NCI-H526 (cell line): ENCODE data around the gene MRPL44.

Experiments
- DNase-seq, 2 experiments: peaks; one replicate each; lab custom pipeline; 2025; lab: John Stamatoyannopoulos, UW

The MRPL44 gene

DNA sequence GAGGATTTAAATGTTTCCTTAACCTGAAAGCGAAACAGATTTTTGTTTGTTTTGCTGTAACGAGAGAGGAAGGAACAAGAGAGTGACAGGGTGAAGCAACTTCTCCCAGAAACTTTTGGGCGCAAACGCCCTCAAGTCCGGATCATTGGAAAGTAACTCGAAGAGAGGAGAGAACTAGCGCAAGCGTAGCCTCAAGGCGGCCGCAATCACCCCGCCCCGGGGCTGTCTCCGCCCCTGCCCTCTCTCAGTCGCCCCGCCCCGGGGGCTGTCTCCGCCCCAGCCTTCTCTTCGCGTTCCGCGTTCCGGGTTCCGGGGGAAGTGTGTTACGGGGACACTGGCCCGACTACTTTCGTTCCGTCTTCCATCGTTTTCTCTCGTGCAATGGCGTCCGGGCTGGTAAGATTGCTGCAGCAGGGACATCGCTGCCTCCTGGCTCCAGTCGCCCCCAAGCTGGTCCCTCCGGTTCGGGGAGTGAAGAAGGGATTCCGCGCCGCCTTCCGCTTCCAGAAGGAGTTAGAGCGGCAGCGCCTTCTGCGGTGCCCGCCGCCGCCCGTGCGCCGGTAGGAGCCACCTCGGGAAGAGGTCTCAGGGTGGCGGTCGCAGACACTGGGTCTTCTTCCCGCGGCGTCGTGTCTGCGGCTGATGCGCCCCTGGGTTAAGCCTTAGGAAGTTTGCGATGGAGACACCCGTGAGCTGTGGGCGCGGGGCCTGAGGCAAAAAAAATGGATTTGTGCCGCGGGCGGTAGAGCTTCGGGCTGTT lies at the start of gene MRPL44:
MRPL44 (plus strand) TSS at position 372 of the 760 bp plus-strand sequence; CDS start at position 382, 10 bp downstream.
- DNase-seq = peak; percentile 85 to 96

DNA sequence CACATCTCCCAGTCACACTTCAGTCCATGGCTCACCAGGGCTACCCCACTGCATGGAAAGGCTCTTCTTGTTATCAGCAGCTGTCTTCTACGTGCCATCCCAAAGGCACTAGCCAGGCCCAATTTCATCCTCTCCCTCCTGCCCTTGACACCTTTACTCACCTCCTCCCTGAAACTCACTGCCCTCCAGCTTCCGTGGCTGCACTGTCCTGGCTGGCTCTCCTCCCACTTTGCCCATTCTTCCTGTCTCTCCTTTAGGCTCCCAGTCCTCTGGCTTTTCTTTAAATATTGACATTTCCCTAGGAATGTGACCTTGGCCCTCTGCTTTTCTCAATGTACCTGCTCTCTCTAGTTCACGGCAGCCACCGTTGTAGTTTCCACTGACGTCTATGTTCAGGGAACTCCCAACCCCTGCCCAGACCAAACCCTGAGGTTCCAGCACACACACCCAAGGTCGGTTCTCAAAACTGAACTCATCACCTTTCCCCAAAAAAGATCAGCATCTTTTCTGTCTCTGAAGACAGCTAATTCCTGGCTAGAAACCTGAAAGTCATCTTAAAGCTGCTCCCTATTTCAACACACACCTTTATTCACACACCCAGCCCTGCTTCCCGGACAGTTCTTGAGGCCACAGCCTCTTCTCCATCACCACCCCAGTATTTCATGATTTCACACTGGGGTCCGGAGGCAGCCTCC lies 48.8 kb upstream of the MRPL44 start:
- no peak for DNase-seq

DNA sequence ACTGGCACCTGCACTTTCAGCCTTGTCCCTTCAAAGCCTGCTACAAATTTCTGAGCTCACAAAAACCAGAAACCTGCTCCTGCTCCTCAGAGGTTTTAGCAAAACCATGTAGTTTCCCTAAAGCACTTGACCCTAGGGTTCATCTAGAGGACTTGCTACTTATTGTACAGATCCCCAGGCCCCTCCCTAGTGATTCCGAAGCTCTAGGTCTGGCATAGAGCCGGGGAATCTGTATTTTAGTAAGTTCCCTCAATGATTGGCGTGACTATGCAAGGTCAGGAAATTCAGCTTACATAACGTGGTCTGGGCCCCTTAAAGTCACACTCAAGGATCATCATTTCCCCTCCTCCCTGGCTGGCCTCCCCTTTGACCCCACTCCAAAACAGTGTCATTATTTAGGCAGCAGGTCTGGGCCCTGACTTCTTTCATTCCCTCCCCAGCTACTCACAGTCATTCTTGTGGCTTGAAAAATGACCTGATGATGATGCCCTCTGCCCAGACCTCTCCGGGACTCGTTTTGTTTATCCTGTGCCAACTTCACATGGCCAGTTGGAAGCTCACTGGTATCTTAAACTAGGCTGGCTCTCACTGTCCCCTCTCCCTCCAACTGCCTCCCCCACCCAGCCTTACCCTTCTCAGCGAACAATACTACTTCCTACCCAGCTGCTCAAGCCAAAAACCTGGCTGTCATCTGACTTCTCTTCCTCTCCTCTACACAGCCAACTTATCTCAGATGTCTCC lies 48.1 kb upstream of the MRPL44 start:
- DNase-seq = no peak

DNA sequence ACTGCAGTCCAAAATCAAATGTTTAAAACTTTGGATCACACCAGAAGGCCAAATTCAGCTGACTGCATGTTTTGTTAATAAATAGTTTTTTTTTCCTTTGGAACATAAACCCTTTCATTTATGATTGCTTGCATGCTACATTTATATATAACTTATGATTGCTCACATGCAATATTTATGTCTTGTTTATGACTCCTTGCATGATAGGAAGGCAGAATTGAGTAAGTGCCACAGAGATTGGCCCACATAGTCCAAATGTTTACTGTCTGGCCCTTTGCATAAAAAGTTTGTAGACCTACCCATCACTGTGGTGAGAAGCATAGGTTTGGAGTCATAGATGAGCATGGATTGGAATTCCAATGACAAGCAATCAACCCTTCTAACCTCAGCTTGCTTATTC lies 42.9 kb upstream of the MRPL44 start:
- DNase-seq = no peak

DNA sequence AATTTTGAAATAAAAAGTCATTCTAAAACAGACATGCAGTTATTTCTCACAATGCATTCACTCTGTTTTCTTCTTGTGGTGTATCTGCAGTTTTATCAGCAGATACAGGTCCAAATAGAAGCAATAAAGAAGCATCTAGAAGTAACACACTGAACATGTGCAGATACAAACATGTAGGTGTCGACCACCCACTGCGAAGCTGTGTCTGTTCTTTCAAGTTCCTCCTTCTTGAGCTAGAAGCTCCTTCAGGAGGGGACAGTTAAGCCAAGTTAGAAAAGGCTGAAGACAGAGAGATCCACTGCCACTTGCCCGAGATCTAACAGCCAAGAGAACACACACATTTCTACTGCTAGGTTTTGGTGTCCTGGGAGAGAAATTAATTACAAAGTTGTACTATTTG lies 42.2 kb upstream of the MRPL44 start:
- no peak for DNase-seq

DNA sequence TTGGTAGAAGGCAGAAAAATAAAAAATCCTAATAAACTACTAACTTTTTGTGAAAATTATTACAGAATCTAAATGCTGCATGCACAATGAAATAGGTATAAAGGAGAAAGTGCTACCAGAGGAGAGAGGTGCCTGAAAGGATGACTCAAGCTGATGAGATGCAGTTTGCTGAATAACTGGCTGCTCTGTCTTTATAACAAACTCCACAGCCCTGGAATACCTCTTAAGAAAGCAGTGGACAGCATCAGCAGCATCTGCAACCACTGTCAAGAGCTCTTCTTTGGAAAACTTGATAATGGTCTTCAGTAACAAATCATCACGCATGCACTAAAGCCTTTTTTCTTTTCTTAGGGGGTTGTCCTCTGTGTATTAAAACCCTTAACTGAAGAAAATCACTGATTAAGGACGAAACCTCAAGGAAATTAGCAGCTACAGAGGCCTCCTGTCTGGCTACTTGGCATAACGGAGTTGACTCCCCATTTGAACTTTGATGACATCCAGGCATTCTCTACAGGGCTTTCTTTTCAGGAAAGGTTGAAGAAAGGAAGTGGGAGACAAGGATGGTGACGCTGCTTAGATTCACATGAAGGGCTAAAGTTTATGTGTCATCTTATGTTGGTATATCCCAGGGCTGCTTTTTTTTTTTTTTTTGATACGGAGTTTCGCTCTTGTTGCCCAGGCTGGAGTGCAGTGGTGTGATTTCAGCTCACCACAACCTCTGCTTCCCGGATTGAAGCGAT lies 40.9 kb upstream of the MRPL44 start:
- DNase-seq = no peak

DNA sequence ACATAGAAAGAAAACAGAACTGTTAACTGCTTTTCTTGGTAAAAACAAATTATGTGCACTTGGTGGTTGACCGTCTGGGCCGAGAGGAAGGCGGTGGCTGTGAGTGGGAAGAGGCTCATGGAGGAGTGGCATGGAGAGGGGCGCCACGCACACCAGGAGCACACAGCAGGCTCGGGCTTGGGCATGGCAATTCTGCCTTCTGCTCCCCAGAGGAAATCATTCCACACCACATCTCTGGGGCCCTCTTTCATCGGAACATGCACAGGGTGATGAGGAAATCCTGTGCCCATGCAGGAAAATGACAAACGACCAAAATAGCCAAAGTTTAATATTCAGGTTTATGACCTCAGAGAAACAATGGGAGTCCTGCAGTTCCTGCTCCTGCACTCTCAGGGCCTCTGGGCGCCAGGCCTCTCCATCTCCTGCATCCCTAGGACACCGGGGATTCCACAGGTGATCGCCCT lies 38.6 kb upstream of the MRPL44 start:
- no peak for DNase-seq

DNA sequence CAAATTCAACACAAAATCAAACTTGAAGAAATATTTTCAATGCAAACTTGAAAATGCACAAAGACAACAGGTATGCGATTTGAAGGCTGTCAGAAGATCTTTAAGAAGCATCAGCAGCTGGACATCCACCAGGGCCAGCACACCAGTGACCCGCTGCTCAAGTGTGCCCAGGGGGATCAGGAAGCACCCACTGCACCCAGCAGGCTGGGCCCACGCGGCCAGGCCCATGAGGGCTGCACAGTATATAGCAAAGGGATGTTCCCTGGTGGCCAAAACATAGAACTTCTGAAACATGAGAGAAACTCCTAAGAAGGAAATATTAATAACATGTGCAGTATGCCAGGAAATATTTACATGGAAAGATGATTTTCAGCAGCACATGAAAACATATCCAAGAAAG lies 37.2 kb upstream of the MRPL44 start:
- no peak for DNase-seq

DNA sequence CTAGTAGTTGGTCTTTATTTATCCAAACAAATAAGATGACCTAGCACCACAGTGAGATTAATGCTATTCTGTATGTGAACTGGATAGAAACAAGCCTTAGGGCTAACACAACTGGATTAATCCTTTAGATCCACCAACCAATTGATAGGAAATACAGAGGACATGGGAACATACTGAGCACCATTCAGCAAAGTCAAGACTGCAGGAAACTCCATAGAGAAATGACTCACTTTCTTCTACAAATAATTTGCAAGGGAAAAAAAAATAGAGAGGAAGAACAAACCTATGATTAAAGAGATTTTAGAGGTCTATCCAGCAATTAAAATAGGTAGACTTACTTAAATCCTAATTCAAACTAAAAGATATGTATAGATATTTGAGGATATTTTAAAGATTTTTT lies 36.1 kb upstream of the MRPL44 start:
- DNase-seq = no peak

DNA sequence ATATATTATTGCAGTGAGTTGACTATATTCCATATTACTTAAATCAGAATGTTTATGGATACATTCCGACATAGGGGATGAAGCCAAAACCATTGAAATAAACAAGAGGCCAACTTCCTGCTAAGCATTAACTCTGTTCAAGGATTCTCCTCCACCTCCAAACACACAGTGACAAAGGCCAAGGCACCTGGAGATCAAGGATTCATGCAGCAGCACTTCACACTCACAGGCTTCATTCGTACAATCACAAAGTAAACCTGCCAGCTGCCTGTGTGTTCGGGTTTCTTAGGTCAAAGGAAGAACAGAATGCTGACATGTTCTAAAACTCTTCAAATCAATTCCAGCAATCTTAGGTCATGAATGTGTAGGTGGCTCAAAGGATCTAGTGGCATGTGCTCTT lies 35.0 kb upstream of the MRPL44 start:
- DNase-seq = no peak

DNA sequence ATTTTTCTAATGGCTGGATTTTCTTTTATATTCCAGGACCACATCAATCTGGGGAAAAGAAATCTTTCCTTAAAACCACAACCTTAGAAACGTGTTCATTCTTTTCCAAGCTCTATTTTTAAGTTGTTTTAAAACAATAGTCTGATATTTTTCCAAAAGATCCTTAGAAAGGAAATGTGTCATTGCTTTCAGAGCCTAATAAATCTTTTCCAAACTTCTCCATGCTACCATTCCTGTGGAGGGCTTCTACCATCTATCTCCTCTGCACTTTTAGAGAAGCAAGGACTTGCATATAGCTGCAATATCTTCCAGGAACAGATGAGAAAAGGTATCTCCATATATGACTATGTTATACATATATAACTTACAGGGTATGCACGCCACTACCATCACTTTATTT lies 33.3 kb upstream of the MRPL44 start:
- no peak for DNase-seq

DNA sequence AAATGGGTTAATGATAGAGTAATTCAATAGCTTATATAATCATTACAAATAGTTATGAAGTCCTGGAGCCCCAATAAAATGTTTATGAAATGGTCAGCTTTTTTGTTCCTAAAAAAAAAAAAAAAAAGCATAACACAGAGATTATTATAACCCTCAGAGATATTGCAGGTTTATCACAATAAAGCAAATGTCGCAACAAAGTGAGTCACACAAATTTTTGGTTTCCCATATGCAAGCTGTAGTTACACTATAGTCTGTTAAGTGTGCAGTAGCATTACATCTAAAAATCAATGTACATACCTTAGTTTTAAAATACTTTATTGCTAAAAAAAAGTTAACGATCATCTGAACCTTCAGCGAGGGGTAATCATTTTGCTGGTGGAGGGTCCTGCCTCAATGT lies 32.2 kb upstream of the MRPL44 start:
- no peak for DNase-seq

DNA sequence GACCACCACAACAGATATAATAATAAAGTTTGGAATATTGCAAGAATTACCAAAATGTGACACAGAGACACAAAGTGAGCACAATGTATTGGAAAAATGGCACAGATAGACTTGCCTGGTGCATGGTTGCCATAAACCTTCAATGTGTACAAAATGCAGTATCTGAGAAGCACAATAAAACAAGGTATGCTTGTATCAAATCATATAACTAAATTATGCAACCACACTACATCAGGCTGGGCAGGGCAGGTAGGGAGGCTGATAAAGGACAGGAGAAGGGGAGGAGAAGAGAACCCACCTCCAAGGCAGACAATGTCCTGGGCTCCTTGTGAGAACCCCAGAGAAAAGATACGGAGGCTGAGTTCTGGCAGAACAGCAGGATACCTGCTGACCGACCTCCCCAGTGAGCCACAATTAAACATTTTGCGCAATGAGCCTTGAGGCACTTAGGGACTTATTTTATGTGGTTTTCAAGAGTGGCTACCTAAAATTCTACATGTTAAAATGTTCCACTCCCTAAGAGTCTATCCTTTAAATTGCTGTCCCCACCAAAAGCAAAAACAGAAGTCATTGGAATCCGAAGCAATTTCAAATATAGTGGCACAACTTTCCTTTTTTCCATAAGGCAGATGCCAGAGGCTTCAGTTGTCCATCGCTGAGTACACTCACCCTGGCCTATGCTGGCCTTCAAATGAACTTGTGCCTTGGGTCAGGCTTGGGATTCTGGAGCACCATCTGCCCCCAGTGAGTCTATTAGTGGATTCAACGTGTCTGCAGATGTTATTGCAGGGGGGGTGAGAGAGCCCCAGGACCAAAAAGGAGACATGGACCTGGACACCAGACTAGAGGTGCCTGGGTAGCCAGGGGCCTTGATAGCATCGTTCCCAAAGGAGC lies 28.9 kb upstream of the MRPL44 start:
- no peak for DNase-seq

DNA sequence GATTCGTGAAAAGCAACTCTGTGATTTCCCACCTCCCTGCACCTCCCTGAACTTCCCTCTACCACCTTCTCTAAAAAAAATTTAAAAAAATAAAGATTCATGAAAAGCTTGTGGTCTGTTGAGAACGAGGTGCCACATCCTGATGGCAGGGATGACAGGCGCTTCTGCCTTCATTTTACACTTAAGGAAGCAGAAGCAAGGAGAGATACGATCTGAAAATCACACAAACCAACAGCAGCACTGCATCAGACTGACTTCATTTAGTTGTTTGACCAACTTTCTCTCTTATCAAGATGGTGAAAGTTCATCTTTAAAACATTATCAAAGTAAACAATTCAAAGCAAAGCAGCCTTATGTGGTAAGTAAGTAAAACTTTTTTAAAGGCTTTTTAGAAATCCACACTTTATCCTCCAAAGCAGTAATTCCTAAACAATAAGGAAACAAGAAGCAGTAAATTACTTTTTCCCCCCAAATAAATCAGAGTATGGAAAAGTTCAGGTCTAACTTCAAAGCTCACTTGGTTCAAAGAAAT lies 27.6 kb upstream of the MRPL44 start:
- no peak for DNase-seq

DNA sequence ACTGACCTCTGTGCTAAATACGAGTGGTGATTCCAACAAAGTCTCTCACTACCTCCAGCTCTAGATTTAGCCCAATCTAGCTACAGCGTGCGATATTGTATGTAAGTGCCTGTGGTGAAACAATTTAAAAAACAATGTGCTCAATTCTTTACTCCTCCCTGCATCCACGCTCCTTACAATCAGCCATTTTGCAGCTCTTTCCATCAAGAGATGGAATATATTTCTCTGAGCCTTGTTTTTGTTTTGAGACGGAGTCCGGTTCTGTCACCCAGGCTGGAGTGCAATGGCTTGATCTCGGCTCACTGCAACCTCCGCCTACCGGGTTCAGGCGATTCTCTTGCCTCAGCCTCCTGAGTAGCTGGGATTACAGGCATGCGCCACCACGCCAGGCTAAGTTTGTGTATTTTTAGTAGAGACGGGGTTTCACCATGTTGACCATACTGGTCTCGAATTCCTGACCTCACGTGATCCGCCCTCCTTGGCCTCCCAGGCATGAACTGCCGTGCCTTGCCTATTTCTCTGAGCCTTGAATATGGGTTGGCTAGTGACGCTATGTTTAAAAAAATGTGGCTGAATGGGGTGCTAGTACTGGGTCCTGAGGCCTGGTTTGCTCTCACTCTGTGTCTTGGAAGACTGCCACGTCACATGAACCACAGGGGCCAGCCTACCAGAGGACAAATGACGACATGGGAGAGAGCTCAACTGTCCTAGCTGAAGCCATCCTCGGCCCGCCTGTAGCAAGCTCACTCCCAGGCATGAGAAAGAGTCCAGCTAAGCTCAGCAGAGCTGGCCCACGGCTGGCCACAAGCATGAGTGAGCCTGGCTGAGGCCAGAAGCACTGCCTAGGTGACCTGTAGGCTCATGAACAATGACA lies 26.9 kb upstream of the MRPL44 start:
- DNase-seq = no peak

DNA sequence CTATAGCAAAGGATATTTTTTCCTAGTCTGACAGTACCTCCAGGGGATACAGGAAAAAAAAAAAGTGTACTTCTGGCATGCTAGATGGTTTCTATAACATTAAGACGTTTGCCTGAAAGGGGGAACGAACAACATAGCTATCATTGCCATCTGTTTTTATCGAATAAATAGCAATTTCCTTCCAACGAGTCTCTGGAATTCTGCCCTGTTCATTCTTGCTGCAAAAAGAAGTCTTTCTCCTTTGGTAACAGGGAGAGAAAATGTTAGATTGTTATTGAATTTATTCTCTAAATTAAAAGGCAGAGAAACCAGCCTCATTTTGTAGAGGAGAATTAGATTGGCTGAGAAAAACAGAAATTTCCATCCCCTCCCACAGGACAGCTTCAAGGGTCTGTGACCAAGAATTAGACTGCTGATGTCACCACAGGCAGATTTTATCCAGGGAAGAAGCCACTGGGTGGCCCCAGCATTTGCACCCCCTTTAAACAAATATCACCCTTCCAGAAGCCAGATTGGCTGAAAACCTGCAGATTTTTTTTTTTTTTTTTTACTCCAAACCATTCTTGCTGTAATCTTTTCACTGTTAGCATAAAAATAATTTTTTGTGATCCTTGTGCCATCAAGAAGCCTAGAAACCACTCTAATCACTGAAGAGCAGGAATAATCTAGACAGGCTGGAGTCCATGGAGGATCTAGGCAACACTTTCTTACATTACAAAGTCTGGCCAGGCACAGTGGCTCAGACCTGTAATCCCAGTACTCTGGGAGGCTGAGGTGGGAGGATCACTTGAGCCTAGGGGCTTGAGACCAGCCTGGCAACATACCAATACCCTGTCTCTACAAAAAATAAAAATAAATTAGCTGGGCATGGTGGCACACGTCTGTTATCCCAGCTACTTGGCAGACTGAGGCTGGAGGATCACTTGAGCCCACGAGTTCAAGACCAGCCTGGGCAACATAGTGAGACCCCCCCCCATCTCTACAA lies 24.2 kb upstream of the MRPL44 start:
- no peak for DNase-seq

DNA sequence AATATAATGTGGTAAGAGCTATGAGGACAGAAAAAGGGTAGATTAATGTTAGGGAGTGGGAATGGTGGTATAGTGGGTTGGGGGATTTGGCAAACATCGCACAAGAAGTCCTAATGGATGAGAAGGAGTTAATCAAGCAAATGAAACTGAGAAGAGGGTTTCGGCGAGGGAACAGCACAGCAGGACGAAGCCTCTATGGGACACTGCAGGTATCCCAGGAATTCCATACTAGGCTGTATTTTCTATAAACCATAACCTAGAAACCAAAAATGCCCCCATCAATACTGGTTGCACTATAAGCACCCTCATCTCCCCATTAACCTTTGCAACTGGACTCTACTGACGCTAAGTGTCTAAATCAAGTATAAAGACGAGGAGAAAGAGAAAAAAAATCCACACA lies 22.4 kb upstream of the MRPL44 start:
- no peak for DNase-seq

DNA sequence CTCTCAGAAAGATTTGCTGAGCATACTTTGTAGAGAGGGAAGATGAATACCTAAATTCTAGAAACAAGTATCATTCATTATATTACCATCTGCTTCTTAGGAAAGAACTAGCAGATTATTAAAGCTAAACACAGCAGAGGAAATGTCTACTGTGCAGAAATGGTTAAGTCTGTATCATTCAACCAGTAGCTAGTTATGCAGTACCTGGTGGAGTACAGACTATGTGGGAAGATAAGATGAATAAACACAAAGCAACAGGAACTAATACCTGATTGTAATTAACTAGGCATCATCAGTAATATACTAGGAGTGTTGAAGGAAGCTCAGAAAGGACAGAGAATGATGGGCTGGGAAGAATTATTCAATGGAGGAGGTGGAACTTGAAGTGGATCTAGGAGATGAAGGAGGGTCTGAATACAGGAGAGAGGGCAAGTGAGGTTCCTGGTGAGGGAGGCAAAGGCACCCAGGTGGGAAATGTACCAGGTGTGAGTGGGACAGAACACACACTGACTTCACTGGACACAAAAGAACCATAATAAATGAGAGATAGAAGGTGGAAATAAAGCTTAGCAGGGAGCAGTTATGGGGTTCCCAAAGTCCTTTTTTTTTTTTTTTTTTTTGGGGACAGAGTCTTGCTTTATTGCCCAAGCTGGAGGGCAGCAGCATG lies 21.7 kb upstream of the MRPL44 start:
- no peak for DNase-seq
